ENCODE data around the gene DPP10. TPM values are rescaled to one million over a fixed set of nuclear protein-coding genes. Genes with fewer than 3 reads are reported as not detected.

Gene DPP10
- total RNA-seq, 1 donor from 2014 or later, result 73.0 TPM

DNA sequence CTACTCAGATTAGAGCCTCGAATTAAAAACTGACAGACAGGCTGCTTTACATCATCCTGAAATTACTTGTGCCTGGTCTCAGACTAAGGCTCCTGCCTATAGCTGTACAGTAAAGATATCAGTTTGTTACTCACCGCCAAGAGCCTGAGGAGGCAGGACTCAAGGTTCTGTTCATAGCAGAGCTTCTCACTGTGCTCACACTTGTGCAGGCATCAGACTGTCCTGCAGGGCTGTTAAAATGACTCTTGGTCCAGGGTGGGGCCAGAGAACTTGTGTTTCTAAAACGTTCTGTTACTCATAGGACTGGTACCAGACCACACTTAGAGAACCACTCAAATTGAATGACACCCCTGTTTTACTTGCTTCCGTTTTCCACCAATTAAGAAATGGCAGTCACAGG, 310.0 kb downstream of the DPP10 start:
- no peaks in the 10 kb centered on the region for H3K4me1 Mint-ChIP-seq
- H3K27ac Mint-ChIP-seq, result no peak overlapping the region
- no peak for DNase-seq (ENCODE audit: low spot score in 2 of 2, unreplicated experiment in 2 of 2)
- TF ChIP-seq CTCF (IDR thresholded peaks at IDR 0.05; ENCODE audit: unreplicated experiment), result no peak
- H3K36me3 Mint-ChIP-seq, result no peaks in the 10 kb centered on the region
- peaks cover 14% of the 10 kb centered on the region for H3K27me3 Mint-ChIP-seq (ENCODE audit: low read depth)
- H3K9me3 Mint-ChIP-seq, result no peaks in the 10 kb centered on the region
- no peak overlapping the region for H3K4me3 Mint-ChIP-seq

DNA sequence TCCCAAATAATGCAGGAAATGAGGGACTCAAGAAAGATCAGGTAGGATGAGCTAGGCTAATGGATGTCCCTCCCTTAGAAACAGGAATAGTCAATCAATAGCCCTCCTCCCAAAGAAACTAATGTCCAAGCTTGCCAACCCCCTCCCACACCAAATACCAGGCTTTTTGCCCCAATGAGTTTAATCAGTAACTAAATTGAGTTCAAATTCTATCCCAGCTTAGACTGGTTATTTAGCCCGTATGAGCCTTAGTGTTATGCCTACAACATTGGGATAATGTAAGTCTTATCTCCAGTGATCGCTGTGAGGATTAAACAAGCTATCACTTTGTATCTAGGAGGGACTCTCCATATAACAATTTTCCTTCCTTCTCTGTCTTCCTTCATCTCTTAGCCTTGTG, 310.7 kb downstream of the DPP10 start:
- H3K9me3 Mint-ChIP-seq, result no peaks in the 10 kb centered on the region
- no peak for TF ChIP-seq CTCF (IDR thresholded peaks at IDR 0.05; ENCODE audit: unreplicated experiment)
- no peak overlapping the region for H3K27ac Mint-ChIP-seq
- H3K27me3 Mint-ChIP-seq (ENCODE audit: low read depth), result peaks cover 20% of the 10 kb centered on the region
- H3K4me3 Mint-ChIP-seq, result no peak overlapping the region
- H3K4me1 Mint-ChIP-seq, result no peaks in the 10 kb centered on the region
- no peaks in the 10 kb centered on the region for H3K36me3 Mint-ChIP-seq
- no peak for DNase-seq (ENCODE audit: low spot score in 2 of 2, unreplicated experiment in 2 of 2)

GRCh38 chr2:114754907-114755563, 312.6 kb downstream of the DPP10 start:
- peaks cover 7% of the 10 kb centered on the region for H3K4me1 Mint-ChIP-seq
- no peak overlapping the region for H3K27ac Mint-ChIP-seq
- no peak for TF ChIP-seq CTCF (IDR thresholded peaks at IDR 0.05; ENCODE audit: unreplicated experiment)
- no peak for DNase-seq (ENCODE audit: low spot score in 2 of 2, unreplicated experiment in 2 of 2)
- no peaks in the 10 kb centered on the region for H3K9me3 Mint-ChIP-seq
- peaks cover 21% of the 10 kb centered on the region for H3K27me3 Mint-ChIP-seq (ENCODE audit: low read depth)
- no peaks in the 10 kb centered on the region for H3K36me3 Mint-ChIP-seq
- H3K4me3 Mint-ChIP-seq, result no peak overlapping the region

DNA sequence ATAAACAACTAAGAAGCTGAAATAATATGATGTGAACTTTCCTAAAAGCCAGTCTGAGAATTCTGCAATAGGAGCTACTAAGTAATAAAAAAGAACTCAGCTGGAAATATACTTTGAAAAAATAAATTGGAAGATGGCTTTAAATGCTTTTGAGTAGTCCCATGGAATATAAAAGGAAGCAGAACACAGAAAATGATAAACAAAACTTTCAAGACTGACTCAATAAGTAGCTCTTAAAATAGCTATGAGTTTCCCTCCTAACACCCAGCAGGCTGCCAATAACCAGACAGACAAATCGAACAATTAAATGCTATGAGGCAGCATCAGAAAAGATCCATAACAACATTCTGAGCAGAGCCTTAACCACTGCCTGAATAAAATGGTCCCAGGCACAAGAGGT, 319.9 kb downstream of the DPP10 start:
- Mint-ChIP-seq H3K4me1 (peaks cover 7% of the 10 kb centered on the region), H3K27me3 (ENCODE audit: low read depth) (peaks cover 10% of the 10 kb centered on the region), H3K9me3 (no peaks in the 10 kb centered on the region), H3K4me3 (no peak overlapping the region), H3K36me3 (no peaks in the 10 kb centered on the region), H3K27ac (no peak overlapping the region)
- DNase-seq (ENCODE audit: low spot score in 2 of 2, unreplicated experiment in 2 of 2), result no peak
- no peak for TF ChIP-seq CTCF (IDR thresholded peaks at IDR 0.05; ENCODE audit: unreplicated experiment)

DNA sequence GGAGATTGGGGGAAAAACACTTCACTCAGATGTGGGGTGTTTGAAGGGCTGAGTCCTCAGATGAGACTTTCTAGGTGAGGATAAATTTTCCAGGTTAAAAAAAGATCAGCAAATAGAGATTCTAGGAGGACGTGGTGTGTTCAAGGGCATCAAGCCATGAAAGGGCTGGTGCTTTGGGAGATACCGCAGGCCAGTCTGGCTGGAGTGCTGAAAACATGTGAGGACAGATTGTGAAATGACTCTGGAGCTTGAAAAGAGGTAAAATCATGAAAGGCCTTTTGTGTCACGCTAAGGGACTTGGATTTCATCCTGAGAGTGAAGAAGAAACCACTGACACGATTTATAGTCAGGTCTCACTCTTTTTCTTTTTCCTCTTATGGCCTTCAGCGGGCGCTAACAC, 320.5 kb downstream of the DPP10 start:
- DNase-seq (ENCODE audit: low spot score in 2 of 2, unreplicated experiment in 2 of 2), result no peak
- TF ChIP-seq CTCF (IDR thresholded peaks at IDR 0.05; ENCODE audit: unreplicated experiment), result no peak
- peaks cover 7% of the 10 kb centered on the region for H3K4me1 Mint-ChIP-seq
- H3K4me3 Mint-ChIP-seq, result no peak overlapping the region
- H3K27me3 Mint-ChIP-seq (ENCODE audit: low read depth), result peaks cover 6% of the 10 kb centered on the region
- no peak overlapping the region for H3K27ac Mint-ChIP-seq
- H3K9me3 Mint-ChIP-seq, result no peaks in the 10 kb centered on the region
- H3K36me3 Mint-ChIP-seq, result no peaks in the 10 kb centered on the region

DNA sequence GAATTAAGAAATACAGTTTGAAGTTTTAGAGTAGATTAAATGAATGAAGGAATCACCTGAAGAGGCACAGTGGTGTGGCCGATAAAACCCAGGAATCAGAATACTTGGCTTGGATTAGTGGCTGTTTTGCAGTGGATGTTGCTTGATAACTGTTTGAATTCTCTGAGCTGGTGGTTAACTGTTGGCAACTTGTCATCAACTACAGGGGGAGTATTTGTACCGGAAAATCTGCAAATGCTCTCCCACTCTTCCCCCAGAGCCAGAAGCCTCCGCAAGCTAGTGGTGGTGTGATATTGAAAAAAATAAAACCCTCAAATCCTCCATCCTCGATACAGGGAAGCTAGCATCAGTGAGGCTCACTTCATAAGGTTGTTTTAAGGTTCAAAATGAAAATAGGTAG, 326.7 kb downstream of the DPP10 start:
- no peak for DNase-seq (ENCODE audit: low spot score in 2 of 2, unreplicated experiment in 2 of 2)
- Mint-ChIP-seq H3K9me3 (no peaks in the 10 kb centered on the region), H3K4me3 (no peak overlapping the region), H3K27ac (no peak overlapping the region), H3K36me3 (no peaks in the 10 kb centered on the region), H3K4me1 (no peaks in the 10 kb centered on the region), H3K27me3 (ENCODE audit: low read depth) (no peaks in the 10 kb centered on the region)
- no peak for TF ChIP-seq CTCF (IDR thresholded peaks at IDR 0.05; ENCODE audit: unreplicated experiment)
